ENCODE data around the gene PEPD.
"Not testable (repeated sequence)": the region's sequence is repeated elsewhere in the genome, so short reads cannot be mapped to it uniquely, and the experiment has no call there.

The PEPD gene

GRCh38 chr19:33556261-33556660, 34.7 kb upstream of the PEPD start:
- no peak for TF ChIP-seq CTCF (IDR thresholded peaks at IDR 0.05)
- Histone ChIP-seq H3K4me1 (ENCODE audit: control insufficient read depth in 1 of 2, insufficient read depth in 1 of 2, low read depth in 1 of 2, low read length in 1 of 2) (no peaks in the 10 kb centered on the region), H3K27me3 (no peaks in the 10 kb centered on the region), H3K4me3 (ENCODE audit: low read depth in 1 of 2, low read length in 1 of 2) (no peak overlapping the region), H3K36me3 (no peaks in the 10 kb centered on the region), H3K9me3 (no peaks in the 10 kb centered on the region), H3K27ac (no peak overlapping the region)

GRCh38 chr19:33555726-33556125, 34.1 kb upstream of the PEPD start:
- H3K4me1 ChIP-seq (ENCODE audit: control insufficient read depth in 1 of 2, insufficient read depth in 1 of 2, low read depth in 1 of 2, low read length in 1 of 2); H3K4me3 ChIP-seq (ENCODE audit: low read depth in 1 of 2, low read length in 1 of 2); H3K27ac ChIP-seq; H3K9me3 ChIP-seq; H3K36me3 ChIP-seq; H3K27me3 ChIP-seq: not testable (repeated sequence)

GRCh38 chr19:33554821-33555220, 33.2 kb upstream of the PEPD start:
- TF ChIP-seq CTCF (IDR thresholded peaks at IDR 0.05): no peak
- Histone ChIP-seq H3K9me3 (no peaks in the 10 kb centered on the region), H3K4me3 (ENCODE audit: low read depth in 1 of 2, low read length in 1 of 2) (no peak overlapping the region), H3K36me3 (no peaks in the 10 kb centered on the region), H3K27me3 (no peaks in the 10 kb centered on the region), H3K4me1 (ENCODE audit: control insufficient read depth in 1 of 2, insufficient read depth in 1 of 2, low read depth in 1 of 2, low read length in 1 of 2) (no peaks in the 10 kb centered on the region), H3K27ac (no peak overlapping the region)

GRCh38 chr19:33554391-33554790, 32.8 kb upstream of the PEPD start:
- no peak overlapping the region for H3K27ac ChIP-seq
- H3K4me3 ChIP-seq (ENCODE audit: low read depth in 1 of 2, low read length in 1 of 2): no peak overlapping the region
- no peak for TF ChIP-seq CTCF (IDR thresholded peaks at IDR 0.05)
- no peaks in the 10 kb centered on the region for H3K4me1 ChIP-seq (ENCODE audit: control insufficient read depth in 1 of 2, insufficient read depth in 1 of 2, low read depth in 1 of 2, low read length in 1 of 2)
- no peaks in the 10 kb centered on the region for H3K27me3 ChIP-seq
- H3K9me3 ChIP-seq: no peaks in the 10 kb centered on the region
- no peaks in the 10 kb centered on the region for H3K36me3 ChIP-seq

- TF ChIP-seq CTCF (IDR thresholded peaks at IDR 0.05): no peak
- Histone ChIP-seq H3K9me3 (no peaks in the 10 kb centered on the region), H3K27ac (no peak overlapping the region), H3K4me1 (ENCODE audit: control insufficient read depth in 1 of 2, insufficient read depth in 1 of 2, low read depth in 1 of 2, low read length in 1 of 2) (no peaks in the 10 kb centered on the region), H3K36me3 (no peaks in the 10 kb centered on the region), H3K4me3 (ENCODE audit: low read depth in 1 of 2, low read length in 1 of 2) (no peak overlapping the region), H3K27me3 (no peaks in the 10 kb centered on the region)
Measured at GRCh38 chr19:33553530-33554310, 32.1 kb upstream of the PEPD start.

GRCh38 chr19:33552928-33553279, 31.3 kb upstream of the PEPD start:
- Histone ChIP-seq H3K4me1 (ENCODE audit: control insufficient read depth in 1 of 2, insufficient read depth in 1 of 2, low read depth in 1 of 2, low read length in 1 of 2) (no peaks in the 10 kb centered on the region), H3K4me3 (ENCODE audit: low read depth in 1 of 2, low read length in 1 of 2) (no peak overlapping the region), H3K27ac (no peak overlapping the region), H3K9me3 (no peaks in the 10 kb centered on the region), H3K27me3 (no peaks in the 10 kb centered on the region), H3K36me3 (no peaks in the 10 kb centered on the region)
- TF ChIP-seq CTCF (IDR thresholded peaks at IDR 0.05): no peak
